Endothelial cell (in vitro differentiated cells): ENCODE data around the gene HBG1. TPM values are rescaled to one million over a fixed set of nuclear protein-coding genes. Genes with fewer than 3 reads are reported as not detected.
A peak's percentile ranks its signal among the peaks of the same experiment; 100 is the strongest.

ENCODE experiments used
- DNase-seq: peaks from one replicate; pipeline ENCODE4 v3.0.0; 2021; ENCODE audit warnings: low spot score
- H3K27ac Mint-ChIP-seq: one replicate; pipeline ENCODE4 v1.8.0; 2021; ENCODE audit warnings: mixed read lengths, inconsistent platforms; ENCODE audit not compliant: unreplicated experiment
- H3K27me3 Mint-ChIP-seq: one replicate; pipeline ENCODE4 v1.8.0; 2021; ENCODE audit warnings: mild to moderate bottlenecking, moderate library complexity, mixed read lengths, inconsistent platforms; ENCODE audit not compliant: unreplicated experiment
- H3K36me3 Mint-ChIP-seq: one replicate; pipeline ENCODE4 v1.8.0; 2021; ENCODE audit warnings: mild to moderate bottlenecking, low read depth, mixed read lengths, inconsistent platforms; ENCODE audit not compliant: unreplicated experiment
- H3K4me1 Mint-ChIP-seq: one replicate; pipeline ENCODE4 v1.8.0; 2021; ENCODE audit warnings: mild to moderate bottlenecking, mixed read lengths, inconsistent platforms; ENCODE audit not compliant: unreplicated experiment
- H3K4me3 Mint-ChIP-seq: one replicate; pipeline ENCODE4 v1.8.0; 2021; ENCODE audit warnings: mild to moderate bottlenecking, mixed read lengths, inconsistent platforms; ENCODE audit not compliant: unreplicated experiment
- H3K9me3 Mint-ChIP-seq: one replicate; pipeline ENCODE4 v1.8.0; 2021; ENCODE audit warnings: mixed read lengths, inconsistent platforms; ENCODE audit not compliant: unreplicated experiment
- CTCF ChIP-seq: fragments of 200-600 bp; sonication (generic); IDR thresholded peaks from one replicate; pipeline ENCODE4 v1.5.0; 2021; ENCODE audit warnings: antibody characterized with exemption; ENCODE audit not compliant: unreplicated experiment
- total RNA-seq: library from RNA; stranded (reverse); fragmentation: NEBNext Ultra II Directional; extraction: Animal tissue kit (Norgen Biotek cat#: 25700); gene quantifications from one replicate; pipeline ENCODE4 v1.2.1, GENCODE V29; 2021; ENCODE audit not compliant: unreplicated experiment

Gene HBG1
- total RNA-seq, 1 donor from 2014 or later, result not detected

GRCh38 chr11:5224538-5225479, 24.8 kb downstream of the HBG1 start:
- Mint-ChIP-seq H3K27ac (peak overlapping the region; percentile 3), H3K36me3 (peaks cover 3% of the 10 kb centered on the region), H3K27me3 (no peaks in the 10 kb centered on the region), H3K9me3 (no peaks in the 10 kb centered on the region), H3K4me1 (peaks cover 8% of the 10 kb centered on the region), H3K4me3 (no peak overlapping the region)
- DNase-seq, result no peak
- no peak for TF ChIP-seq CTCF

GRCh38 chr11:5223686-5224085, 26.0 kb downstream of the HBG1 start:
- Mint-ChIP-seq H3K36me3 (peaks cover 3% of the 10 kb centered on the region), H3K4me1 (peaks cover 8% of the 10 kb centered on the region), H3K9me3 (no peaks in the 10 kb centered on the region), H3K27ac (no peak overlapping the region), H3K4me3 (no peak overlapping the region), H3K27me3 (peaks cover 2% of the 10 kb centered on the region)
- no peak for TF ChIP-seq CTCF
- no peak for DNase-seq

GRCh38 chr11:5223146-5223545, 26.5 kb downstream of the HBG1 start:
- Mint-ChIP-seq H3K4me1 (peaks cover 8% of the 10 kb centered on the region), H3K9me3 (no peaks in the 10 kb centered on the region), H3K36me3 (peaks cover 3% of the 10 kb centered on the region), H3K4me3 (no peak overlapping the region), H3K27me3 (peaks cover 2% of the 10 kb centered on the region), H3K27ac (no peak overlapping the region)
- no peak for DNase-seq
- no peak for TF ChIP-seq CTCF

- Mint-ChIP-seq H3K9me3 (no peaks in the 10 kb centered on the region), H3K4me3 (no peak overlapping the region), H3K36me3 (no peaks in the 10 kb centered on the region), H3K27ac (no peak overlapping the region), H3K4me1 (no peaks in the 10 kb centered on the region), H3K27me3 (peaks cover under 1% of the 10 kb centered on the region)
- no peak for TF ChIP-seq CTCF
- no peak for DNase-seq
Measured at GRCh38 chr11:5210376-5210885, 39.2 kb downstream of the HBG1 start.

GRCh38 chr11:5204787-5205186, 44.9 kb downstream of the HBG1 start:
- Mint-ChIP-seq H3K27me3 (no peaks in the 10 kb centered on the region), H3K4me1 (no peaks in the 10 kb centered on the region), H3K9me3 (no peaks in the 10 kb centered on the region), H3K4me3 (no peak overlapping the region), H3K27ac (no peak overlapping the region), H3K36me3 (no peaks in the 10 kb centered on the region)
- peak; percentile 16 for DNase-seq
- TF ChIP-seq CTCF, result peak; percentile 37
